ENCODE data around the gene A2ML1.
"Not testable (repeated sequence)": the region's sequence is repeated elsewhere in the genome, so short reads cannot be mapped to it uniquely, and the experiment has no call there.

The A2ML1 gene

GRCh38 chr12:8860165-8860961 is 37.9 kb downstream of the A2ML1 start:
- DNase-seq: no peak

GRCh38 chr12:8866429-8866828 is 44.0 kb downstream of the A2ML1 start:
- DNase-seq: no peak

GRCh38 chr12:8867009-8867408 is 44.6 kb downstream of the A2ML1 start:
- no peak for DNase-seq

- DNase-seq: no peak
Measured at GRCh38 chr12:8867786-8868185, 45.4 kb downstream of the A2ML1 start.

- DNase-seq: no peak
Measured at GRCh38 chr12:8870586-8870985, 48.2 kb downstream of the A2ML1 start.

GRCh38 chr12:8871068-8871467 is 48.6 kb downstream of the A2ML1 start:
- no peak for DNase-seq

- DNase-seq: no peak
Measured at GRCh38 chr12:8876887-8877286, 54.5 kb downstream of the A2ML1 start.

- no peak for DNase-seq
Measured at GRCh38 chr12:8886502-8887284, 64.3 kb downstream of the A2ML1 start.

GRCh38 chr12:8887285-8887715 is 64.9 kb downstream of the A2ML1 start:
- DNase-seq: no peak

GRCh38 chr12:8890313-8891085 is 68.1 kb downstream of the A2ML1 start:
- DNase-seq: peak; percentile 59

GRCh38 chr12:8891976-8892375 is 69.6 kb downstream of the A2ML1 start:
- no peak for DNase-seq

- no peak for DNase-seq
Measured at GRCh38 chr12:8894378-8894777, 72.0 kb downstream of the A2ML1 start.

- no peak for DNase-seq
Measured at GRCh38 chr12:8894986-8895385, 72.6 kb downstream of the A2ML1 start.

GRCh38 chr12:8897081-8897480 is 74.7 kb downstream of the A2ML1 start:
- DNase-seq: no peak

GRCh38 chr12:8899830-8900229 is 77.4 kb downstream of the A2ML1 start:
- DNase-seq: no peak

- not testable (repeated sequence) for DNase-seq
Measured at GRCh38 chr12:8902703-8903102, 80.3 kb downstream of the A2ML1 start.

GRCh38 chr12:8903646-8904045 is 81.2 kb downstream of the A2ML1 start:
- DNase-seq: no peak

- DNase-seq: no peak
Measured at GRCh38 chr12:8904665-8905064, 82.2 kb downstream of the A2ML1 start.

- no peak for DNase-seq
Measured at GRCh38 chr12:8905546-8905945, 83.1 kb downstream of the A2ML1 start.

GRCh38 chr12:8906266-8907180 is 84.1 kb downstream of the A2ML1 start:
- DNase-seq: no peak

GRCh38 chr12:8907513-8907912 is 85.1 kb downstream of the A2ML1 start:
- DNase-seq: no peak

GRCh38 chr12:8909752-8910151 is 87.3 kb downstream of the A2ML1 start:
- no peak for DNase-seq
